8988T (cell line): ENCODE results near the gene SYT1.
"Not testable (repeated sequence)": the region's sequence is repeated elsewhere in the genome, so short reads cannot be mapped to it uniquely, and the experiment has no call there.

Experiments used
- DNase-seq: peaks from one replicate; pipeline ENCODE4 v3.0.0; 2011

The SYT1 gene

GRCh38 chr12:79156846-79157463, 292.4 kb downstream of the SYT1 start:
- DNase-seq, result no peak

GRCh38 chr12:79161249-79161934, 296.8 kb downstream of the SYT1 start:
- DNase-seq, result no peak

GRCh38 chr12:79162147-79162772, 297.7 kb downstream of the SYT1 start:
- no peak for DNase-seq

- DNase-seq, result no peak
These were observed 298.4 kb downstream of the SYT1 start for GRCh38 chr12:79162948-79163347.

- DNase-seq, result no peak
These were observed 300.3 kb downstream of the SYT1 start for GRCh38 chr12:79164890-79165289.

- DNase-seq, result no peak
These were observed 304.1 kb downstream of the SYT1 start for GRCh38 chr12:79168687-79169086.

- no peak for DNase-seq
These were observed 310.1 kb downstream of the SYT1 start for GRCh38 chr12:79174626-79175025.

- DNase-seq, result no peak
These were observed 318.4 kb downstream of the SYT1 start for GRCh38 chr12:79183003-79183402.

GRCh38 chr12:79183926-79184325, 319.4 kb downstream of the SYT1 start:
- no peak for DNase-seq

- DNase-seq, result no peak
These were observed 321.9 kb downstream of the SYT1 start for GRCh38 chr12:79186506-79186905.

- DNase-seq, result no peak
These were observed 322.5 kb downstream of the SYT1 start for GRCh38 chr12:79187032-79187431.

GRCh38 chr12:79191391-79191790, 326.8 kb downstream of the SYT1 start:
- no peak for DNase-seq

- DNase-seq, result no peak
These were observed 330.0 kb downstream of the SYT1 start for GRCh38 chr12:79194595-79194994.

GRCh38 chr12:79199166-79199565, 334.6 kb downstream of the SYT1 start:
- DNase-seq, result no peak

GRCh38 chr12:79200176-79200575, 335.6 kb downstream of the SYT1 start:
- no peak for DNase-seq

- DNase-seq, result no peak
These were observed 338.6 kb downstream of the SYT1 start for GRCh38 chr12:79203058-79203647.

- no peak for DNase-seq
These were observed 342.3 kb downstream of the SYT1 start for GRCh38 chr12:79206871-79207270.

GRCh38 chr12:79210403-79210802, 345.8 kb downstream of the SYT1 start:
- DNase-seq, result not testable (repeated sequence)

GRCh38 chr12:79217306-79217705, 352.7 kb downstream of the SYT1 start:
- DNase-seq, result no peak

- no peak for DNase-seq
These were observed 358.6 kb downstream of the SYT1 start for GRCh38 chr12:79223210-79223609.

- DNase-seq, result no peak
These were observed 359.2 kb downstream of the SYT1 start for GRCh38 chr12:79223761-79224160.

GRCh38 chr12:79227091-79227490, 362.5 kb downstream of the SYT1 start:
- no peak for DNase-seq

GRCh38 chr12:79227646-79228045, 363.1 kb downstream of the SYT1 start:
- no peak for DNase-seq

- no peak for DNase-seq
These were observed 368.8 kb downstream of the SYT1 start for GRCh38 chr12:79233341-79233781.
